CD4-positive, alpha-beta T cell treated with Interleukin-21 for 1 hour (primary cell): ENCODE results near the gene NCF1.
"Not testable (repeated sequence)": the region's sequence is repeated elsewhere in the genome, so short reads cannot be mapped to it uniquely, and the experiment has no call there.

Experiments used
- DNase-seq: peaks from one replicate; pipeline ENCODE4 v3.0.0-alpha.2; 2020

NCF1 gene

DNA sequence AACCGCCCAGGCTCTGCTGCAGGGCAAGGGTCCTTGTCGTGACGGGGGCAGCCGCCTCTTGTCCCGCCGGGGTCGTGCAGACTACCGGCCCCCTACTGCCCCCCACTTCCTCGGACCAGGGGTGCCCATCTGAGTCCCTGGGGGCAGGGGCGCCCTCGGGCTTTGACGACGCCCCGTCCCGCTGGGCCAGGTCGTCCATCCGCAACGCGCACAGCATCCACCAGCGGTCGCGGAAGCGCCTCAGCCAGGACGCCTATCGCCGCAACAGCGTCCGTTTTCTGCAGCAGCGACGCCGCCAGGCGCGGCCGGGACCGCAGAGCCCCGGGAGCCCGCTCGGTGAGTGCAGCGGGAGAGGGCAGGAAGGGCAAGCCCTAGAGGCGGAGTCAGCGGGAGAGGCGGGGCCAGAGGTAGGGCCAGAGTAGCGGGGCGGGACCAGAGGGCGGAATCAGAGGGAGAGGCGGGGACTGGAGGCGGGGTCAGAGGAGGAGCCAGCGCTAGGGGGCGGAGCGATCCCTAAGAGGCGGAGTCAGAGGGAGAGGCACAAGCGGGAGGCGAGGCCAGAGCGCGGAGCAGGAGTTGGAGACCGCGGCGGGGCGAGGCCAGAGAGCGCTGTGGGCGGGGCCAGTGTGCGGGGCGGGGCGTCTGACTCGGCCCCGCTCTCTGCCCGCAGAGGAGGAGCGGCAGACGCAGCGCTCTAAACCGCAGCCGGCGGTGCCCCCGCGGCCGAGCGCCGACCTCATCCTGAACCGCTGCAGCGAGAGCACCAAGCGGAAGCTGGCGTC lies 14.7 kb downstream of the NCF1 start:
- peak; percentile 97 for DNase-seq

DNA sequence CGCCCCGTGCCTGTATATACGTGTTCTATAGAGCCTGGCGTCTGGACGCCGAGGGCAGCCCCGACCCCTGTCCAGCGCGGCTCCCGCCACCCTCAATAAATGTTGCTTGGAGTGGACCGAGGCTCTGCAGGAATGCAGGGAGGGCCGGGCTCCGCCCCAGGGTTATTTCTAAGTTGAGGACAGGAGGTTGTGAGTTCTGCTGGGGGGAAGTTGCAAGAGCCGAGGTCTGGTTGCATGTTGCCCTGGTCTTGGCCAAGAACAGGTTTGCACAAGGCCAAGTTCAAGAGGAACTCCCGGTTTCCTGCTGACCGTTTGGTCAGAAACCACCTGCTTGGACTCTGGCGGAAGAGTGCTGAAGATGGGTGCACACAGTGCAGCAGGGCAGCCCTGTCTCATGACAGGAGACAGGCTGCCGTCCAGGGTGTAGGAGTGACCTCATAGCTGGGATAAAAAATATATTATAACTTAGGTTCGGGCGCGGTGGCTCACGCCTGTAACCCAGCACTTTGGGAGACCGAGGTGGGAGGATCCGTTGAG lies 15.5 kb downstream of the NCF1 start:
- not testable (repeated sequence) for DNase-seq

DNA sequence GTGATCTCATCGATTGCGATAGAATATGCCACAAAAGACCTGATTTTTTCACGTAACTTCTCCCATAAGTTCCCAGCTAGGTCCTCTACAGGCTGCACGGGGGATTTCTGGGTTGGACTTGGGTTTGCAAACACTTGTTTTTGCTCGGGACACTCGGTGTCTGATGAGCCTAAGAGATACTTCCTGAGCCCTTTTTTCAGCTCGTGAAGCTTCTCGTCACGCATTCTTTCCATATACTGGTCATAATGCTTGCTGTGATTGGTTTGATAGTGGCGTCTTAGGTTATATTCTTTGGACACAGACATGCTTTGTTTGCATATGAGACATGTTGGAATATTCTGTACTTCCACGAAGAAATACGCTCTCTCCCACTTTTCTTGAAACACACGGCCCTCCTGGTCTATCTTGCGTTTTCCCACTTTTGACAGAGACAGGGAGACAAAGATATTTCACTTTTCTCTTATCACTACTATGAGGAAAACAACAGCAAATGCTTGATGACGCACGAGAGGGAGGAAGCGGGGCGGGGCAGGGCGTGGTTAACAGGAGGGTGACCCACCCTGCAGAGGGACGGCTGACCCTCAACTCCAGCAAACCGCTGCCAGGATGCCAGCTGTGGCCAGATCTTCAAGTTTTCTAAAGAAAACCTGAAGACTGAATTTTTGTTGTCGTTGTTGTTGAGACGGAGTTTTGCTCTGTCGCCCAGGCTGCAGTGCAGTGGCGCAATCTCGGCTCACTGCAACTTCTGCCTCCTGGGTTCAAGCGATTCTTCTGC lies 24.2 kb downstream of the NCF1 start:
- DNase-seq, result not testable (repeated sequence)

DNA sequence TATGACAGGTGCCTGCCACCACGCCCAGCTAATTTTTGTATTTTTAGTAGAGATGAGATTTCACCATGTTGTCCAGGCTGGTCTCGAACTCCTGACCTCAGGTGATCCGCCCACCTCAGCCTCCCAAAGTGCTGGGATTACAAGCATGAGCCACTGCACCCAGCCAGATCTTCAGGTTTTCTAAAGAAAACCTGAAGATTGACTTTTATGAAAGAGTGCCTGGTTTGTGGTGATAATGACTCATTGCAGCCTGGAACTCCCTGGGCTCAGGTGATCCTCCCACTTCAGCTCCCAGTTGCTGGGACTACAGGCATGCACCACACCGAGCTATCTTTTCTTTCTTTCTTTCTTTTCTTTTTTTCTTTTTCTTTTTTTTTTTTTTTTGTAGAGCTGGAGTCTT lies 24.8 kb downstream of the NCF1 start:
- DNase-seq, result not testable (repeated sequence)

DNA sequence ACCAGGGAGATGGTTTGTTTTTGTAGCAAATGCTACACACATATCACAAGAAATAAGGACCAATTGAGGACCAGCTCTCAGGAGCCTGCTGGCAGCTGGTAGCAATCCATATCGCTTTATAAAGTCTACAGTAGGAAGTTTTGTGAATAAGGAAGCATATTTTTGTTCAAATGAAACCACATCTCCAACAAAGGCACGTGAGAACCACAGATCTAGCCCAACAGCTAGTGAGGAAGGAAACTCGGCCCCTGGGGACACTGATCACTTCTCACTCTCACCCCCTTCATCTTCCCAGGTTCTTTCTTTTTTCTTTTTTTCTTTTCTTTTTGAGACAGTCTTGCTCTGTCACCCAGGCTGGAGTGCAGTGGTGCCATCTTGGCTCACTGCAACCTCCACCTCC lies 42.1 kb downstream of the NCF1 start:
- not testable (repeated sequence) for DNase-seq

DNA sequence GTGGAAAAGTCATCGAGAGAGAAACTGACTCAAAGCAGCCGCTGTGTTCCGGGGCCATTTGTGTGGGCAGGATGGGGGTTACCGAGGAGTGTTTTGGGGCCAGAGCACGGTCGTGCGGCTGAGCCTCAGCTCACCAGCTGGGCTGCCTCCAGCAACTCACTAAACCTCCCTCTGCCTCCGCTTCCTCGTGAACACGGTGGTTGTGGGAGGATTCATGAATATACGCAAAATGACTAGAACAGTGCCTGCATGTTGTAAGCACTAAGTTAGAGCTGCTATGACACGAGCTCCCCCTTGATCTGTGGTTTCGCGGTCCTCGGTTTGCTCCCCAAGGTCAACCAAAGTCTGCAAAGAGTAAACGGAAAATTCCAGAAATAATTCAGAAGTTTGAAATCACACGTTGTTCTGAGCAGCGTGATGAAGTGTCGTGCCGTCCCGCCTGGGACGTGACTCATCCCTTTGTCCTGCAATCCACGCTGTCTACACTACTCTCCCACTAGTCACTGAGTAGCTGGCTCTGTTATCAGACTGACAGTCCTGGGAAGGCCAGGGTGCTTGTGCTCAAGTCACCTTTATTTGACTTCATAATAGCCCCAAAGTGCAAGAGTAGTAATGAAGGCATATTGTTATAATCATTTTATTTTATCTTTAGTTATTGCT lies 46.5 kb downstream of the NCF1 start:
- not testable (repeated sequence) for DNase-seq

DNA sequence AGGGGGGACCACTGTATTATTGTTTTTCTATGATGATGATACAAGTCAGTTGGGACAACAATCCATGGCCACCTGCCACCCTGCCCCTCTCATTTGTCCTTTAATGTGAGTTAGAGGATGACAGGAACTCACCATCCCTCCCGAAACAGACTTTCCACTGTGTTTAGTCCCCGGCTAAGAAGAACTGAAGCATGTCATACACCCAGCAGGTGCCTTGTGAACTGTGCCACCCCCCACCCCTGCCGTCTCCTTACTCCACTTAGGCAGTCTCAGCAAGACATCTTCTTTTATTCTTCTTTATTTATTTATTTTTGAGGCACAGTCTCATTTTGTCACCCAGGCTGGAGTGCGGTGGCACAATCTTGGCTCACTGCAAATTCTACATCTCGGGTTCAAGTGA lies 47.4 kb downstream of the NCF1 start:
- not testable (repeated sequence) for DNase-seq

DNA sequence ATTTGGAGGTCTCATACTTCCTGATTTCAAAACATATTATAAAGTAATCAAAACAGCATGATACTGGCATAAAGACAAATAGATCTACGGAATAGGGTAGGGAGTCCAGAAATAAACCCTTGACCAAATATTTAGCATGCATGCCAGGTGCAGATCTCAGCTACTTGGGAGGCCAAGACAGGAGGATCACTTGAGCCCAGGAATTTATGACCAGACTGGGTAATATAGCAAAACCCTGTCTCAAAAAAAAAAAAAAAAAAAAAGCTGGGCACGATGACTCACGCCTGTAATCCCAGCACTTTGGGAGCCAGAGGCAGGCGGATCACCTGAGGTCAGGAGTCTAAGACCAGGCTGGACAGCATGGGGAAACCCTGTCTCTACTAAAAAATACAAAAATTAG lies 56.1 kb downstream of the NCF1 start:
- not testable (repeated sequence) for DNase-seq

DNA sequence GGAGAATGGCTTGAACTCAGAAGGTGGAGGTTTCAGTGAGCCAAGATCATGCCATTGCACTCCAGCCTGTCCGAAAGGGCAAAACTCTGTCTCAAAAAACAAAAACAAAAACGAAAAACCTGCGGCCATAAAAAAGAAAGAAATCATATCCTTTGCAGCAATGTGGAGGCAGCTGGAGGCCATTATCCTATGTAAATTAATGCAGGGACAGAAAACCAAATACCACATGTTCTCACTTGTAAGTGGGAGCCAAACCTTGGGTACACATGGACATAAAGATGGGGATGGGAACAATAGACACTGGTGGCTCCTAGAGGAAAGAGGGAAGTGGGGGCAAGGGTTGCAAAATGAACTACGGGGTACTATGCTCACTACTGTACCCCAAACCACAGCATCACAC lies 56.6 kb downstream of the NCF1 start:
- DNase-seq, result not testable (repeated sequence)
